22Rv1 (cell line): ENCODE measurements around the gene SVOPL.

Experiments
- H3K27ac ChIP-seq: fragments of 450-650 bp; 2 replicates; pipeline ENCODE4 v1.5.1; 2017
- ZFX ChIP-seq: fragments of 450-650 bp; IDR thresholded peaks from 2 replicates; pipeline ENCODE4 v1.6.1; 2017; ENCODE audit warnings: antibody characterized with exemption, borderline replicate concordance
- TF ChIP-seq, protein P1 (sequence below): fragments of 450-650 bp; IDR thresholded peaks from 2 replicates; pipeline ENCODE4 v1.5.1; 2017; ENCODE audit warnings: mild to moderate bottlenecking

The SVOPL gene

GRCh38 chr7:138622841-138623240 lies 78.3 kb downstream of the SVOPL start:
- TF ChIP-seq, protein P1, sequence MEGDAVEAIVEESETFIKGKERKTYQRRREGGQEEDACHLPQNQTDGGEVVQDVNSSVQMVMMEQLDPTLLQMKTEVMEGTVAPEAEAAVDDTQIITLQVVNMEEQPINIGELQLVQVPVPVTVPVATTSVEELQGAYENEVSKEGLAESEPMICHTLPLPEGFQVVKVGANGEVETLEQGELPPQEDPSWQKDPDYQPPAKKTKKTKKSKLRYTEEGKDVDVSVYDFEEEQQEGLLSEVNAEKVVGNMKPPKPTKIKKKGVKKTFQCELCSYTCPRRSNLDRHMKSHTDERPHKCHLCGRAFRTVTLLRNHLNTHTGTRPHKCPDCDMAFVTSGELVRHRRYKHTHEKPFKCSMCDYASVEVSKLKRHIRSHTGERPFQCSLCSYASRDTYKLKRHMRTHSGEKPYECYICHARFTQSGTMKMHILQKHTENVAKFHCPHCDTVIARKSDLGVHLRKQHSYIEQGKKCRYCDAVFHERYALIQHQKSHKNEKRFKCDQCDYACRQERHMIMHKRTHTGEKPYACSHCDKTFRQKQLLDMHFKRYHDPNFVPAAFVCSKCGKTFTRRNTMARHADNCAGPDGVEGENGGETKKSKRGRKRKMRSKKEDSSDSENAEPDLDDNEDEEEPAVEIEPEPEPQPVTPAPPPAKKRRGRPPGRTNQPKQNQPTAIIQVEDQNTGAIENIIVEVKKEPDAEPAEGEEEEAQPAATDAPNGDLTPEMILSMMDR: no peak
- TF ChIP-seq ZFX: no peak
- H3K27ac ChIP-seq: no peak overlapping the region

- no peak for TF ChIP-seq ZFX
- TF ChIP-seq, protein P1: no peak
Measured at GRCh38 chr7:138618933-138619332, 82.2 kb downstream of the SVOPL start.

GRCh38 chr7:138618506-138618905 lies 82.7 kb downstream of the SVOPL start:
- TF ChIP-seq, protein P1: no peak
- TF ChIP-seq ZFX: no peak
- no peak overlapping the region for H3K27ac ChIP-seq

More at GRCh38 chr7:138618933-138619332, 82.2 kb downstream of the SVOPL start:
- H3K27ac ChIP-seq: no peak overlapping the region

GRCh38 chr7:138616085-138616484 lies 85.1 kb downstream of the SVOPL start:
- no peak overlapping the region for H3K27ac ChIP-seq
- TF ChIP-seq, protein P1: no peak
- TF ChIP-seq ZFX: no peak

- H3K27ac ChIP-seq: no peak overlapping the region
- TF ChIP-seq ZFX: no peak
- TF ChIP-seq, protein P1: no peak
Measured at GRCh38 chr7:138613630-138614029, 87.5 kb downstream of the SVOPL start.

- H3K27ac ChIP-seq: no peak overlapping the region
- TF ChIP-seq, protein P1: no peak
- no peak for TF ChIP-seq ZFX
Measured at GRCh38 chr7:138610671-138611170, 90.4 kb downstream of the SVOPL start.

DNA sequence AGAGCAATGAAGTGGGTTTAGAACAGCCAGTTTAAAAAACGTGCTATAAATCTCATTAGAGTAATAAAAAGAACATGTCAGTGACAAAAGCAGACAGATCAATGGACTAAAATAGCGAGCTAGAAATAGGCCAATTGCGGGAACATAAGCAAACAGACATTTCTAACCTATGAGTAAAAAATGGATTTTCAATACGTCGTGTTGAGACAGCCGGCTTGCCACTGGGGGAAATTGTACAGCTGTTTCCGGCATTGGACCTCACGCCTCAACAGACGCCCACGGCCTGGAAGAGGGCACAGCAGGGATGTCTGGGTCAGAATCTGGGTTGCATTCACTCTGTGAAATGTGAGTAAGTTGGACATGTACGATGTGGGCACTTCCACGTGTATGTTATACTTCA lies 92.9 kb downstream of the SVOPL start:
- no peak overlapping the region for H3K27ac ChIP-seq
- TF ChIP-seq ZFX: no peak
- TF ChIP-seq, protein P1: no peak
